HepG2 (cell line): ENCODE data around the gene NFS1. TPM values are rescaled to one million over a fixed set of nuclear protein-coding genes. Genes with fewer than 3 reads are reported as not detected.
A peak's percentile ranks its signal among the peaks of the same experiment; 100 is the strongest.

Source experiments
- ARID2 ChIP-seq: sonication (generic); formaldehyde crosslinking; IDR thresholded peaks from 2 replicates; pipeline ENCODE4 v1.8.1; 2022; ENCODE audit warnings: mild to moderate bottlenecking, missing genetic modification reagents, borderline replicate concordance
- ATF1 ChIP-seq: IDR thresholded peaks from 2 replicates; pipeline ENCODE4 v1.6.1; 2016; ENCODE audit warnings: mild to moderate bottlenecking, control low read depth
- BRCA1 ChIP-seq: sonication (generic); formaldehyde crosslinking; IDR thresholded peaks from 2 replicates; pipeline ENCODE4 v1.4.0; 2020; ENCODE audit warnings: missing genetic modification reagents
- CAMTA2 ChIP-seq: sonication (generic); formaldehyde crosslinking; IDR thresholded peaks from 2 replicates; pipeline ENCODE4 v1.4.0; 2020; ENCODE audit warnings: mild to moderate bottlenecking, missing genetic modification reagents, borderline replicate concordance
- GFI1 ChIP-seq: sonication (generic); formaldehyde crosslinking; IDR thresholded peaks from 2 replicates; pipeline ENCODE4 v1.5.0; 2020; ENCODE audit warnings: missing genetic modification reagents, mild to moderate bottlenecking, borderline replicate concordance
- IRF2 ChIP-seq: IDR thresholded peaks from 2 replicates; pipeline ENCODE4 v1.6.1; 2018; ENCODE audit warnings: missing genetic modification reagents, missing compliant biosample characterization
- KDM5B ChIP-seq: sonication (generic); formaldehyde crosslinking; IDR thresholded peaks from 2 replicates; pipeline ENCODE4 v1.4.0; 2020; ENCODE audit warnings: missing genetic modification reagents, mild to moderate bottlenecking, borderline replicate concordance
- MAF1 ChIP-seq: sonication (generic); formaldehyde crosslinking; IDR thresholded peaks from 2 replicates; pipeline ENCODE4 v1.5.0; 2020; ENCODE audit warnings: missing genetic modification reagents, borderline replicate concordance
- MIER2 ChIP-seq: IDR thresholded peaks from 2 replicates; pipeline ENCODE4 v1.6.1; 2016; ENCODE audit warnings: missing biosample characterization, missing genetic modification reagents
- MTF2 ChIP-seq: sonication (generic); formaldehyde crosslinking; IDR thresholded peaks from 2 replicates; pipeline ENCODE4 v1.5.0; 2020; ENCODE audit warnings: missing genetic modification reagents, borderline replicate concordance
- POLR2A ChIP-seq, 2 experiments: IDR thresholded peaks; 2 replicates each; pipeline ENCODE4 v1.6.1; 2011; ENCODE audit warnings: low read depth in 2 of 2, low read length in 2 of 2, mild to moderate bottlenecking in 1 of 2, moderate library complexity in 1 of 2; ENCODE audit not compliant: insufficient read depth in 1 of 2
- RBM22 ChIP-seq: fragments of 200-400 bp; formaldehyde crosslinking; optimal IDR thresholded peaks from 2 replicates; pipeline ENCODE3; 2017; ENCODE audit warnings: mild to moderate bottlenecking, low read length, moderate library complexity
- RFXAP ChIP-seq: sonication (generic); formaldehyde crosslinking; IDR thresholded peaks from 2 replicates; pipeline ENCODE4 v1.4.0; 2020; ENCODE audit warnings: missing genetic modification reagents, borderline replicate concordance
- ZC3H13 ChIP-seq: sonication (generic); formaldehyde crosslinking; IDR thresholded peaks from 2 replicates; pipeline ENCODE4 v1.8.1; 2023; ENCODE audit warnings: mild to moderate bottlenecking, missing genetic modification reagents, moderate library complexity
- ZFP36L1 ChIP-seq: sonication (generic); formaldehyde crosslinking; IDR thresholded peaks from 2 replicates; pipeline ENCODE4 v1.8.0; 2022; ENCODE audit warnings: mild to moderate bottlenecking, missing genetic modification reagents, moderate library complexity
- ZMYM3 ChIP-seq: sonication (generic); formaldehyde crosslinking; IDR thresholded peaks from 2 replicates; pipeline ENCODE4 v1.5.1; 2020; ENCODE audit warnings: mild to moderate bottlenecking, missing genetic modification reagents
- ZNF430 ChIP-seq: sonication (generic); formaldehyde crosslinking; IDR thresholded peaks from 2 replicates; pipeline ENCODE4 v1.9.0; 2021; ENCODE audit warnings: mild to moderate bottlenecking, missing genetic modification reagents
- ZNF432 ChIP-seq: sonication (generic); formaldehyde crosslinking; IDR thresholded peaks from 2 replicates; pipeline ENCODE4 v1.5.0; 2020; ENCODE audit warnings: missing genetic modification reagents, mild to moderate bottlenecking, borderline replicate concordance
- ZNF615 ChIP-seq: sonication (generic); formaldehyde crosslinking; IDR thresholded peaks from 2 replicates; pipeline ENCODE4 v1.5.0; 2020; ENCODE audit warnings: mild to moderate bottlenecking, missing genetic modification reagents, borderline replicate concordance
- ZSCAN22 ChIP-seq: sonication (generic); formaldehyde crosslinking; IDR thresholded peaks from 2 replicates; pipeline ENCODE4 v1.4.0; 2020; ENCODE audit warnings: mild to moderate bottlenecking, missing genetic modification reagents
- polyA plus RNA-seq, 8 experiments: library from polyadenylated mRNA; depleted of rRNA in 3 of 8; stranded (reverse) in 7 of 8; unstranded in 1 of 8; fragments of >200 nt; fragmentation: Illumina TruSeq in 4 of 8; extraction: Trizol in 4 of 8; gene quantifications; 2 replicates each; pipeline versions ENCODE4 v1.2.1 to v1.2.3, GENCODE V29; 2011 to 2016; ENCODE audit warnings: low read depth in 4 of 8, missing spikeins in 1 of 8, mixed read lengths in 1 of 8; ENCODE audit not compliant: insufficient read depth in 1 of 8
- total RNA-seq, 5 experiments: library from RNA; depleted of rRNA; stranded (reverse); fragments of >200 nt; fragmentation: Illumina TruSeq; extraction: Trizol; gene quantifications; 2 replicates each; pipeline ENCODE4 v1.2.3, GENCODE V29; 2016; ENCODE audit warnings: low read depth in 1 of 5
- TF ChIP-seq, protein P1 (sequence below): IDR thresholded peaks from 2 replicates; pipeline ENCODE4 v1.6.1; 2016
- TF ChIP-seq, protein P2 (sequence below): sonication (generic); formaldehyde crosslinking; IDR thresholded peaks from 2 replicates; pipeline ENCODE4 v1.4.0; 2020; ENCODE audit warnings: missing genetic modification reagents

Gene NFS1
- total and polyA plus RNA-seq, 2 of the 13 experiments (the other 11 are each of a cell fraction or from before 2014, with no cell fraction given) = 65.9 to 88.1 TPM

DNA sequence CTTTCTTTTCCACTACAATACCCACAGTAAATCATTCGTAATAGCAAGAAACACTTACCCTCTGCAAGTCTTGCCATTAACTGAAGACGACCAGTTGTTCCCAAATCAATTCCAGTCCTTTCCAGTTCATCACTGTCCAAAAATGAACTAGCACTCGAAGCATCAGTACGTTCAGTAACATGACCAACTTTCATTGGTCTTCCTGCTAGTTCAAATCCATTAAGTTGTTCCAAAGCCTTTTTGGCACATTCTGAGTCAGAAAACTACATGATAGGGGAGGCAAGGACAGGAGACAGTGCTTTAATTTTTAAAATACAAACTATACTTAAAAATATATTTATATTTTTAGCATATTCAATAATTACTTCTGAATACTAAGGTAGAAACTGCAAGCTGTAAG is 15.0 kb upstream of the NFS1 start (continued):
- TF ChIP-seq, protein P1, sequence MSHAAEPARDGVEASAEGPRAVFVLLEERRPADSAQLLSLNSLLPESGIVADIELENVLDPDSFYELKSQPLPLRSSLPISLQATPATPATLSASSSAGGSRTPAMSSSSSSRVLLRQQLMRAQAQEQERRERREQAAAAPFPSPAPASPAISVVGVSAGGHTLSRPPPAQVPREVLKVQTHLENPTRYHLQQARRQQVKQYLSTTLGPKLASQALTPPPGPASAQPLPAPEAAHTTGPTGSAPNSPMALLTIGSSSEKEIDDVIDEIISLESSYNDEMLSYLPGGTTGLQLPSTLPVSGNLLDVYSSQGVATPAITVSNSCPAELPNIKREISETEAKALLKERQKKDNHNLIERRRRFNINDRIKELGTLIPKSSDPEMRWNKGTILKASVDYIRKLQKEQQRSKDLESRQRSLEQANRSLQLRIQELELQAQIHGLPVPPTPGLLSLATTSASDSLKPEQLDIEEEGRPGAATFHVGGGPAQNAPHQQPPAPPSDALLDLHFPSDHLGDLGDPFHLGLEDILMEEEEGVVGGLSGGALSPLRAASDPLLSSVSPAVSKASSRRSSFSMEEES (CRISPR knock-in tag) = no peak
- TF ChIP-seq RFXAP (CRISPR knock-in tag) (no peak), RBM22 (peak; percentile 74), MAF1 (CRISPR knock-in tag) (no peak), MTF2 (no peak), BRCA1 (CRISPR knock-in tag) (no peak), GFI1 (no peak), IRF2 (no peak), ZNF615 (no peak), ZC3H13 (no peak), ZNF430 (CRISPR knock-in tag) (no peak), ARID2 (CRISPR knock-in tag) (no peak), ZSCAN22 (CRISPR knock-in tag) (no peak), POLR2A (IDR thresholded peaks at IDR 0.05; ENCODE audit: insufficient read depth in 1 of 2, low read depth in 2 of 2, low read length in 2 of 2) (peak in 1 of 2 experiments; percentile 23; a peak in 2 of 4 replicates), ZMYM3 (CRISPR knock-in tag) (no peak), ZFP36L1 (no peak), ZNF432 (CRISPR knock-in tag) (no peak), MIER2 (CRISPR knock-in tag) (no peak), CAMTA2 (CRISPR knock-in tag) (no peak), ATF1 (CRISPR knock-in tag) (no peak), KDM5B (CRISPR knock-in tag) (no peak)
- TF ChIP-seq, protein P2, sequence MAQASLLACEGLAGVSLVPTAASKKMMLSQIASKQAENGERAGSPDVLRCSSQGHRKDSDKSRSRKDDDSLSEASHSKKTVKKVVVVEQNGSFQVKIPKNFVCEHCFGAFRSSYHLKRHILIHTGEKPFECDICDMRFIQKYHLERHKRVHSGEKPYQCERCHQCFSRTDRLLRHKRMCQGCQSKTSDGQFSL (CRISPR knock-in tag) = no peak
